OCI-LY3 (cell line): ENCODE measurements around the gene P2RX7.
"Not testable (repeated sequence)": the region's sequence is repeated elsewhere in the genome, so short reads cannot be mapped to it uniquely, and the experiment has no call there.

Experiments used
- H2AFZ ChIP-seq: fragments of 200-600, 300-600 bp; shearing (Covaris generic); 2 replicates; pipeline ENCODE4 v1.6.0; 2014; ENCODE audit warnings: antibody characterized with exemption, low read depth, low read length
- H3K27ac ChIP-seq: fragments of 200-600, 300-600 bp; sonication (generic); 2 replicates; pipeline ENCODE4 v1.5.1; 2014; ENCODE audit warnings: mild to moderate bottlenecking, low read length, moderate library complexity, mixed read lengths
- H3K27me3 ChIP-seq: fragments of 200-600, 300-600 bp; sonication (generic); 2 replicates; pipeline ENCODE4 v1.6.1; 2014; ENCODE audit warnings: low read depth, low read length, mixed read lengths
- H3K36me3 ChIP-seq: fragments of 200-600, 300-600 bp; sonication (generic); replicated peaks from 2 replicates; pipeline ENCODE3; 2014; ENCODE audit warnings: low read depth, low read length, mixed read lengths
- H3K4me1 ChIP-seq: fragments of 300-600, 200-600 bp; sonication (generic); 2 replicates; pipeline ENCODE4 v1.6.1; 2014; ENCODE audit warnings: low read length, mixed read lengths
- H3K4me2 ChIP-seq: fragments of 200-600, 300-600 bp; sonication (generic); 2 replicates; pipeline ENCODE4 v1.6.1; 2014; ENCODE audit warnings: low read length, mixed read lengths
- H3K4me3 ChIP-seq: fragments of 300-600, 200-600 bp; sonication (generic); 2 replicates; pipeline ENCODE4 v1.5.1; 2014; ENCODE audit warnings: antibody characterized with exemption, mild to moderate bottlenecking, low read length, moderate library complexity
- H3K79me2 ChIP-seq: fragments of 300-600, 200-600 bp; shearing (Covaris generic); 2 replicates; pipeline ENCODE4 v1.6.1; 2014; ENCODE audit warnings: mild to moderate bottlenecking, low read length, mixed read lengths
- H3K9ac ChIP-seq: fragments of 300-600, 200-600 bp; shearing (Covaris generic); 2 replicates; pipeline ENCODE4 v1.6.0; 2014; ENCODE audit warnings: mild to moderate bottlenecking, low read length, moderate library complexity
- H3K9me3 ChIP-seq: fragments of 200-600, 300-600 bp; shearing (Covaris generic); 2 replicates; pipeline ENCODE4 v1.6.1; 2014; ENCODE audit warnings: low read length, mixed read lengths; ENCODE audit not compliant: insufficient read depth
- H4K20me1 ChIP-seq: fragments of 200-600, 300-600 bp; sonication (generic); 2 replicates; pipeline ENCODE4 v1.6.1; 2016; ENCODE audit warnings: low read length, mixed read lengths; ENCODE audit not compliant: insufficient read depth
- EZH2phosphoT487 ChIP-seq: fragments of 200-600 bp; shearing (Covaris generic); IDR thresholded peaks from 2 replicates; pipeline ENCODE4 v1.6.1; 2018; ENCODE audit warnings: antibody characterized with exemption, mixed run types, low read depth
- TF ChIP-seq, protein P1 (sequence below): fragments of 200-600, 300-600 bp; sonication (generic); IDR thresholded peaks from 2 replicates; pipeline ENCODE4 v1.5.1; 2014; ENCODE audit warnings: antibody characterized with exemption, low read length, low read depth

The P2RX7 gene

DNA sequence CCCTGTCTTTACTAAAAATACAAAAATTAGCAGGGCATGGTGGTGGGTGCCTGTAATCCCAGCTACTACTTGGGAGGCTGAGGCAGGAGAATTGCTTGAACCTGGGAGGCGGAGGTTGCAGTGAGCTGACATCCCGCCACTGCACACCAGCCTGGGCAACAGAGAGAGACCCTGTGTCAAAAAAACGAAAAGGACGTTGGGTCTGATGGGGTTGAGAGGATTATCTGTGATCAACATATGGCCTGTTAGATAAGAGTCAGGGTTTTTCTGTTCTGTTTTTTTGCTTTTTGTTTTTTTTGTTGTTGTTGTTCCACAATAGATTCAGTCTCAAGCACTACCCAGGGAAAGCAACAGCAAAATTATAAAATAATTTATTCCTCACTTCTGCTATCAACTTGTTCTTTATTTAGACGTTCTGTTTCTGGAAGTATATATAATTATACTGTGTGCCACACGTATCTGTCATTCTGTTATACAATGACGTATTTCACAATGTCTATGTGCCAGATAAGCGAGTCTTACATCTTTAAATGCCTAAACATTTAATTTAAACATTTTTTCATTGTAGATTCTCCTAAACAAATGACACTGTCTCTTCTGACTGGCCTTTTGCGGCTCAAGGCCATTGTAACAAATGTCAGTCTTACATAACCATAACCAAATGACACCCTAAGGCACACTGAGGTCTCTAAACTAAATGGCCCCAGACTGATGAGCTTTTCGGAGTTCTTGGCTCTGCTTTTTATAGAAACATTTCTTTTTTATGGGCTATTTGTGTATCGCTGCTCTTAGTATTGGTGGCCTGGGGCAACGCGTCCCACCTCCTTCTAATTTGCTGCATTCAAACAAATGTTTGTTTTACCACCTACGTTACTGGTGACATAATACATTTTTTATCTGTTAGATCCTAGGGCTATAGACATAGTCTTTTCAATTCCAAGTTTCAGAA, 70.0 kb downstream of the P2RX7 start:
- Histone ChIP-seq H3K27ac (no peak overlapping the region), H2AFZ (no peak overlapping the region), H3K9ac (no peak overlapping the region), H3K9me3 (no peaks in the 10 kb centered on the region), H3K4me3 (no peak overlapping the region), H3K36me3 (no peaks in the 10 kb centered on the region), H3K4me2 (no peak overlapping the region), H3K4me1 (peaks cover 4% of the 10 kb centered on the region; the same call in 1 of the 2 replicates), H3K79me2 (no peaks in the 10 kb centered on the region), H4K20me1 (no peaks in the 10 kb centered on the region), H3K27me3 (no peaks in the 10 kb centered on the region)
- TF ChIP-seq, protein P1, sequence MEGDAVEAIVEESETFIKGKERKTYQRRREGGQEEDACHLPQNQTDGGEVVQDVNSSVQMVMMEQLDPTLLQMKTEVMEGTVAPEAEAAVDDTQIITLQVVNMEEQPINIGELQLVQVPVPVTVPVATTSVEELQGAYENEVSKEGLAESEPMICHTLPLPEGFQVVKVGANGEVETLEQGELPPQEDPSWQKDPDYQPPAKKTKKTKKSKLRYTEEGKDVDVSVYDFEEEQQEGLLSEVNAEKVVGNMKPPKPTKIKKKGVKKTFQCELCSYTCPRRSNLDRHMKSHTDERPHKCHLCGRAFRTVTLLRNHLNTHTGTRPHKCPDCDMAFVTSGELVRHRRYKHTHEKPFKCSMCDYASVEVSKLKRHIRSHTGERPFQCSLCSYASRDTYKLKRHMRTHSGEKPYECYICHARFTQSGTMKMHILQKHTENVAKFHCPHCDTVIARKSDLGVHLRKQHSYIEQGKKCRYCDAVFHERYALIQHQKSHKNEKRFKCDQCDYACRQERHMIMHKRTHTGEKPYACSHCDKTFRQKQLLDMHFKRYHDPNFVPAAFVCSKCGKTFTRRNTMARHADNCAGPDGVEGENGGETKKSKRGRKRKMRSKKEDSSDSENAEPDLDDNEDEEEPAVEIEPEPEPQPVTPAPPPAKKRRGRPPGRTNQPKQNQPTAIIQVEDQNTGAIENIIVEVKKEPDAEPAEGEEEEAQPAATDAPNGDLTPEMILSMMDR: no peak
- TF ChIP-seq EZH2phosphoT487: no peak

DNA sequence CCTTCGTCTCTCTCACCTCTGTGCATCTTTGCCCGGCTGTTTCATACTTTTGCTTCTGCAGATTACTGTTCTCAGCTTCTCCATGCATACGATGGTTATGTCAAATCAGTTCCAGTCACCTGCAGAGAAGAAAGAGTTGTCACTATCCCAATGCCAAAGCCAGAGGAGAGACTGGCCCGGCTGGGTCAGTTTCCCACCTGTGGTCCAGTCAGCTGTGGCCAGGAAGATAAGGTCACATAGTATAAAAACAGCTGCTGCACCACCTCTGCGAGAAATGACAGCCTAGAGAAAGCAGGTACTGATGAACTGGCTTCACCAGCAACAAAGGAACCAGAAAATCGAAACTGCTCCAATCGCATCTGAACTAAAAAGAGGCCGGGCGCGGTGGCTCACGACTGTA, 70.8 kb downstream of the P2RX7 start:
- Histone ChIP-seq H3K36me3 (no peaks in the 10 kb centered on the region), H3K27me3 (no peaks in the 10 kb centered on the region), H2AFZ (no peak overlapping the region), H3K4me3 (no peak overlapping the region), H3K27ac (no peak overlapping the region), H3K9ac (no peak overlapping the region), H3K9me3 (no peaks in the 10 kb centered on the region), H4K20me1 (no peaks in the 10 kb centered on the region), H3K4me1 (no peaks in the 10 kb centered on the region), H3K79me2 (no peaks in the 10 kb centered on the region), H3K4me2 (no peak overlapping the region)
- TF ChIP-seq, protein P1: no peak
- TF ChIP-seq EZH2phosphoT487: no peak

DNA sequence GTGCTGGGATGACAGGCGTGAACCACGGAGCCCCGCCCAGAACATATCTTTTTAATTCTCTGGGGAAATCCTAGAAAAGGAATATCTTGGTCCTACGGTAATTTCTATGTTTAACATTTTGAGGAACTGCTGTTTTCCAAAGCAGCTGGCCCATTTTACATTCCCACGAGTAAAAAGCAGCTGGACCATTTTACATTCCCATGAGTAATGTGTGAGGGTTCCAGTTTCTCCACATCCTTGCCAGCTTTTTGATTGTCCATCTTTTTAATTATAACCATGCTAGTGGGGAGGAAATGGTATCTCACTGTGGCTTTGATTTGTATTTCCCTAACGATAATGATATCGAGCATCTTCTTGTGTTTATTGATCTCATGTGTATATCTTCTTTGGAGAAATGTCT, 72.8 kb downstream of the P2RX7 start:
- Histone ChIP-seq H3K4me3 (no peak overlapping the region), H3K79me2 (peaks cover under 1% of the 10 kb centered on the region; the same call in 1 of the 2 replicates), H2AFZ (no peak overlapping the region), H3K9ac (no peak overlapping the region), H3K36me3 (no peaks in the 10 kb centered on the region), H4K20me1 (no peaks in the 10 kb centered on the region), H3K4me1 (peaks cover 5% of the 10 kb centered on the region), H3K27me3 (no peaks in the 10 kb centered on the region), H3K4me2 (no peak overlapping the region), H3K27ac (no peak overlapping the region), H3K9me3 (no peaks in the 10 kb centered on the region)
- TF ChIP-seq, protein P1: no peak
- no peak for TF ChIP-seq EZH2phosphoT487

DNA sequence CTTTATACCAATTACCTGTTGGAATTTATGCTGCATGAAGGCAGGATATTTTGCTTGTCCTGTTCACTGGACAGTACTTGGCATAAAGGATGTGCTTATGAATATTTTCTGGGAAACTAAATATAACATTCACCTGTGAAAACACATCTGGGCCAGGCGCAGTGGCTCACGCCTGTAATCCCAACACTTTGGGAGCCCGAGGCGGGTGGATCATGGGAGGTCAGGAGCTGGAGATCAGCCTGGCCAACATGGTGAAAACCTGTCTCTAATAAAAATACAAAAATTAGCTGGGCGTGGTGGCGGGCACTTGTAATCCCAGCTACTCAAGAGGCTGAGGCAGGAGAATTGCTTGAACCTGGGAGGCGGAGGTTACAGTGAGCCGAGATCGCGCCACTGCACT, 75.9 kb downstream of the P2RX7 start:
- H3K9me3 ChIP-seq, H3K36me3 ChIP-seq, H4K20me1 ChIP-seq, H3K4me2 ChIP-seq, H3K27ac ChIP-seq, H3K4me3 ChIP-seq, H3K9ac ChIP-seq, H2AFZ ChIP-seq, H3K79me2 ChIP-seq, H3K27me3 ChIP-seq: not testable (repeated sequence)
- peaks cover 10% of the 10 kb centered on the region for H3K4me1 ChIP-seq
